ENCODE results near the gene ABCA6.

Gene ABCA6

GRCh38 chr17:69134112-69134511, 7.6 kb downstream of the ABCA6 start:
- TF ChIP-seq CTCF (IDR thresholded peaks at IDR 0.05; ENCODE audit: low read depth, low read length): no peak
- DNase-seq (ENCODE audit: extremely low read depth, low read depth): no peak

- TF ChIP-seq CTCF (IDR thresholded peaks at IDR 0.05; ENCODE audit: low read depth, low read length): no peak
- no peak for DNase-seq (ENCODE audit: extremely low read depth, low read depth)
Measured at GRCh38 chr17:69130627-69131296, 10.9 kb downstream of the ABCA6 start.

GRCh38 chr17:69123626-69124025, 18.1 kb downstream of the ABCA6 start:
- TF ChIP-seq CTCF (IDR thresholded peaks at IDR 0.05; ENCODE audit: low read depth, low read length): no peak
- no peak for DNase-seq (ENCODE audit: extremely low read depth, low read depth)

GRCh38 chr17:69122065-69122464, 19.6 kb downstream of the ABCA6 start:
- DNase-seq (ENCODE audit: extremely low read depth, low read depth): no peak
- no peak for TF ChIP-seq CTCF (IDR thresholded peaks at IDR 0.05; ENCODE audit: low read depth, low read length)

- no peak for TF ChIP-seq CTCF (IDR thresholded peaks at IDR 0.05; ENCODE audit: low read depth, low read length)
- no peak for DNase-seq (ENCODE audit: extremely low read depth, low read depth)
Measured at GRCh38 chr17:69117855-69118784, 23.6 kb downstream of the ABCA6 start.

GRCh38 chr17:69111794-69112193, 29.9 kb downstream of the ABCA6 start:
- no peak for DNase-seq (ENCODE audit: extremely low read depth, low read depth)
- TF ChIP-seq CTCF (IDR thresholded peaks at IDR 0.05; ENCODE audit: low read depth, low read length): no peak
